GM10248 (cell line): ENCODE results near the gene MGAT5B.

ENCODE experiments used
- CTCF ChIA-PET: fragments of 300-600 bp; sonication (Branson Sonifier 250); formaldehyde crosslinking; extraction: SDS; loops from one replicate; lab custom pipeline; 2021; ENCODE audit warnings: antibody characterized with exemption; lab: Yijun Ruan, JAX
- POLR2A ChIA-PET: fragments of 350-650 bp; sonication (Branson Sonifier 250); formaldehyde crosslinking; extraction: SDS; loops from one replicate; lab custom pipeline; 2020; ENCODE audit warnings: antibody characterized with exemption; lab: Yijun Ruan, JAX
- DNase-seq: peaks from one replicate; pipeline ENCODE4 v3.0.0; 2012; ENCODE audit errors: extremely low spot score
- CTCF ChIP-seq: IDR thresholded peaks from 2 replicates; pipeline ENCODE4 v1.5.1; 2012; ENCODE audit warnings: mild to moderate bottlenecking, low read depth; ENCODE audit errors: extremely low read depth, missing control alignments, control extremely low read depth

MGAT5B gene

GRCh38 chr17:76946772-76947135, 78.5 kb downstream of the MGAT5B start:
- ChIA-PET POLR2A (no interaction called here), CTCF (no interaction called here)
- no peak for DNase-seq
- no peak for TF ChIP-seq CTCF

- no peak for DNase-seq
- ChIA-PET CTCF (no interaction called here), POLR2A (no interaction called here)
- no peak for TF ChIP-seq CTCF
Measured at GRCh38 chr17:76947309-76947708, 79.1 kb downstream of the MGAT5B start.

DNA sequence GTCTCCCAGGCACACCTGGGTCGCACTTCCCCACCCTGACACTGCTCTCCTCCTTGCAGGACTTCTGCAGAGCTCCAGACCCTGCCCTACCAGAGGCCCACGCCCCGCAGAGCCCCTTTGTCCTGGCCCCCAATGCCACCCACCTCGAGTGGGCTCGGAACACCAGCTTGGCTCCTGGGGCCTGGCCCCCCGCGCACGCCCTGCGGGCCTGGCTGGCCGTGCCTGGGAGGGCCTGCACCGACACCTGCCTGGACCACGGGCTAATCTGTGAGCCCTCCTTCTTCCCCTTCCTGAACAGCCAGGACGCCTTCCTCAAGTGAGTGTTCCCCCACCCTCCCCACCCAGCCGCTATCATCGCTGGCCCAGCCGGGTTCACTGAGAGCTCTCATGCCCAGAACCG, 79.6 kb downstream of the MGAT5B start:
- ChIA-PET CTCF (no interaction called here), POLR2A (no interaction called here)
- no peak for DNase-seq
- TF ChIP-seq CTCF, result no peak

DNA sequence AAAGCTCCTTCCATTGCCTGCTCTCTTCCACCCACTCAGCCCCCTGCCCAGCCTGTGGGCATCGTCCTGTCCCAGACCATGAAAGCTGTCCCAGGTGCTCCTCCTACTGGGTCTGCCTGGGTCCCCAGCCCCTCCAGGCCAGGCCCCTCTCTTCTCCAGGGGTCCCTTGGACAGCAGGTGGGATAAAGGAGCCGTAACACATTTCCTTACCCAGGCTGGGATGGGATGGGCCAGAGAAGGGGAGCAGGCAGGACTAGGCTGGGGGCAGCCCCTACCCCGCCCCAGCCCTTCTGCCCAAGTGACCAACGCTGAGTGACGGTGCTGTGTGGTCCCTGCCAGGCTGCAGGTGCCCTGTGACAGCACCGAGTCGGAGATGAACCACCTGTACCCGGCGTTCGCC, 80.1 kb downstream of the MGAT5B start:
- ChIA-PET CTCF (no interaction called here), POLR2A (no interaction called here)
- DNase-seq, result no peak
- TF ChIP-seq CTCF, result no peak

- TF ChIP-seq CTCF, result no peak
- no peak for DNase-seq
- POLR2A ChIA-PET, result no interaction called here
- CTCF ChIA-PET, result no interaction called here
Measured at GRCh38 chr17:76948726-76949342, 80.6 kb downstream of the MGAT5B start.

- TF ChIP-seq CTCF, result no peak
- ChIA-PET CTCF (no interaction called here), POLR2A (no interaction called here)
- DNase-seq, result no peak
Measured at GRCh38 chr17:76949913-76950695, 81.9 kb downstream of the MGAT5B start.
